ENCODE data around the gene NLRP11. TPM values are rescaled to one million over a fixed set of nuclear protein-coding genes. Genes with fewer than 3 reads are reported as not detected.
"Not testable (repeated sequence)": the region's sequence is repeated elsewhere in the genome, so short reads cannot be mapped to it uniquely, and the experiment has no call there.

Gene NLRP11
- total RNA-seq, 1 experiment from 2014 or later = 0.15 TPM

GRCh38 chr19:55778331-55778730 lies 53.5 kb downstream of the NLRP11 start:
- ATAC-seq = no peak
- H2AFZ ChIP-seq (ENCODE audit: low read length) = no peak overlapping the region
- no peak overlapping the region for H3K4me2 ChIP-seq (ENCODE audit: low read length)
- POLR2A ChIA-PET (ENCODE audit: unreplicated experiment) = no interaction called here
- no peaks in the 10 kb centered on the region for H3K36me3 ChIP-seq (ENCODE audit: low read depth, low read length)
- H3F3A ChIP-seq (ENCODE audit: low read length, unreplicated experiment) = no peaks in the 10 kb centered on the region
- CTCF ChIA-PET = no interaction called here
- H3K9ac ChIP-seq (ENCODE audit: low read length) = no peak overlapping the region
- no peaks in the 10 kb centered on the region for H4K20me1 ChIP-seq (ENCODE audit: low read length)
- no TSS peak for BruUV-seq (replicated peaks)
- H3K27me3 ChIP-seq (ENCODE audit: low read length) = peaks cover 84% of the 10 kb centered on the region
- H3K4me3 ChIP-seq (ENCODE audit: low read length) = no peak overlapping the region
- H3K27ac ChIP-seq (ENCODE audit: low read length) = no peak overlapping the region
- no peaks in the 10 kb centered on the region for H3K4me1 ChIP-seq (ENCODE audit: insufficient read depth, low read length)
- no peaks in the 10 kb centered on the region for H3K9me3 ChIP-seq (ENCODE audit: low read length)
- intact Hi-C loops (cut with micrococcal nuclease) = no loop called here
- TF ChIP-seq EZH2phosphoT487 (IDR thresholded peaks at IDR 0.05; ENCODE audit: borderline replicate concordance, low read length) = no peak
- no peak for TF ChIP-seq CTCF (conservative IDR thresholded peaks at IDR 0.05; ENCODE audit: low read depth, low read length)
- TF ChIP-seq EZH2 (IDR thresholded peaks at IDR 0.05; ENCODE audit: low read length, unreplicated experiment) = no peak
- no peaks in the 10 kb centered on the region for H3K9me2 ChIP-seq (replicated peaks; ENCODE audit: low read length)
- H3K79me2 ChIP-seq (ENCODE audit: low read length) = no peaks in the 10 kb centered on the region
- no peak for DNase-seq

GRCh38 chr19:55777528-55777927 lies 54.3 kb downstream of the NLRP11 start:
- Histone ChIP-seq H3K4me3 (ENCODE audit: low read length) (no peak overlapping the region), H3K79me2 (ENCODE audit: low read length) (no peaks in the 10 kb centered on the region), H3K9me2 (replicated peaks; ENCODE audit: low read length) (no peaks in the 10 kb centered on the region), H3K27me3 (ENCODE audit: low read length) (peaks cover 79% of the 10 kb centered on the region), H3F3A (ENCODE audit: low read length, unreplicated experiment) (no peaks in the 10 kb centered on the region), H2AFZ (ENCODE audit: low read length) (no peak overlapping the region), H3K9ac (ENCODE audit: low read length) (no peak overlapping the region), H3K27ac (ENCODE audit: low read length) (no peak overlapping the region), H3K4me2 (ENCODE audit: low read length) (no peak overlapping the region), H3K4me1 (ENCODE audit: insufficient read depth, low read length) (no peaks in the 10 kb centered on the region), H4K20me1 (ENCODE audit: low read length) (no peaks in the 10 kb centered on the region), H3K36me3 (ENCODE audit: low read depth, low read length) (no peaks in the 10 kb centered on the region), H3K9me3 (ENCODE audit: low read length) (no peaks in the 10 kb centered on the region)
- ChIA-PET CTCF (no interaction called here), POLR2A (ENCODE audit: unreplicated experiment) (no interaction called here)
- DNase-seq (peak; percentile 30), ATAC-seq (no peak)
- TF ChIP-seq EZH2phosphoT487 (IDR thresholded peaks at IDR 0.05; ENCODE audit: borderline replicate concordance, low read length) (no peak), CTCF (conservative IDR thresholded peaks at IDR 0.05; ENCODE audit: low read depth, low read length) (peak; percentile 66)
- intact Hi-C loops (cut with micrococcal nuclease) = no loop called here
- BruUV-seq (replicated peaks) = no TSS peak

- H3K9me2 ChIP-seq (replicated peaks; ENCODE audit: low read length); H2AFZ ChIP-seq (ENCODE audit: low read length); H3F3A ChIP-seq (ENCODE audit: low read length, unreplicated experiment); H4K20me1 ChIP-seq (ENCODE audit: low read length); POLR2A ChIA-PET (ENCODE audit: unreplicated experiment); CTCF ChIA-PET; ATAC-seq; H3K27ac ChIP-seq (ENCODE audit: low read length); H3K36me3 ChIP-seq (ENCODE audit: low read depth, low read length); BruUV-seq (replicated peaks); H3K9ac ChIP-seq (ENCODE audit: low read length); H3K4me1 ChIP-seq (ENCODE audit: insufficient read depth, low read length); H3K4me2 ChIP-seq (ENCODE audit: low read length); H3K79me2 ChIP-seq (ENCODE audit: low read length); intact Hi-C loops (cut with micrococcal nuclease); H3K9me3 ChIP-seq (ENCODE audit: low read length); H3K4me3 ChIP-seq (ENCODE audit: low read length); DNase-seq: not testable (repeated sequence)
- H3K27me3 ChIP-seq (ENCODE audit: low read length) = peaks cover 62% of the 10 kb centered on the region
Measured at GRCh38 chr19:55769632-55770031, 62.2 kb downstream of the NLRP11 start.

DNA sequence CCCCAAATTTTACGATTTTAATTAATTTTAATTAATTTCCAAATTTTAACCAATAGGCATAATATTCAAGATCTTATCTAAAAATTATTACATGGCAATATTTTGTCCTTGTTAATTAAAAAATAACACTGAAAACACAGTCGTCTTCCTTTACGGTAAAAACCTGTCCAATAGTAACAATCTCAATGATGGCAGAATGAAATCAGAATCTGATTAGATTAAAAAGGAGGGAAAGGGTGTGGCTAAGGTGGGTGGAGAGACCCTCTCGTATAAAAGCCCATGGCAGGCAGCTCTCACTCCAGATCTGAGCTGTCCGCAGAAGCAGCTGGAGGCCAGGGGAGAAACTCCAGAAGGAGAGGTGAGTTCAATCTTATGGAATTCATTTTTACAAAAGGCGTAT lies 63.0 kb downstream of the NLRP11 start, which contains the start of gene RFPL4AL1:
RFPL4AL1 (plus strand) TSS at position 301 of the 400 bp plus-strand sequence. CDS start 2,687 bp downstream, outside the sequence.
- DNase-seq; H3K36me3 ChIP-seq (ENCODE audit: low read depth, low read length); H3K9me2 ChIP-seq (replicated peaks; ENCODE audit: low read length); H3K4me3 ChIP-seq (ENCODE audit: low read length); H3K4me2 ChIP-seq (ENCODE audit: low read length); H3K4me1 ChIP-seq (ENCODE audit: insufficient read depth, low read length); H3K79me2 ChIP-seq (ENCODE audit: low read length); BruUV-seq (replicated peaks); POLR2A ChIA-PET (ENCODE audit: unreplicated experiment); H3K9ac ChIP-seq (ENCODE audit: low read length); H3K27ac ChIP-seq (ENCODE audit: low read length); ATAC-seq; CTCF ChIA-PET; intact Hi-C loops (cut with micrococcal nuclease); H3K9me3 ChIP-seq (ENCODE audit: low read length); H2AFZ ChIP-seq (ENCODE audit: low read length); H4K20me1 ChIP-seq (ENCODE audit: low read length); H3F3A ChIP-seq (ENCODE audit: low read length, unreplicated experiment): not testable (repeated sequence)
- H3K27me3 ChIP-seq (ENCODE audit: low read length) = peaks cover 66% of the 10 kb centered on the region
